Peyer's patch (tissue), 4 donors: ENCODE results near the gene GXYLT2. TPM values are rescaled to one million over a fixed set of nuclear protein-coding genes. Genes with fewer than 3 reads are reported as not detected.

Experiments
- DNase-seq, 3 donors: peaks; one replicate each; pipeline ENCODE4 v3.0.0-alpha.2; 2017 to 2019
- H3K27ac ChIP-seq, 4 donors: fragments of 200-600 bp; sonication (generic); one replicate each; pipeline ENCODE4 v1.5.1; 2016 to 2019
- H3K27me3 ChIP-seq, 2 donors: fragments of 200-600 bp; sonication (generic); one replicate each; pipeline ENCODE4 v1.5.1; 2019
- H3K36me3 ChIP-seq, 3 donors: fragments of 200-600 bp; sonication (generic); one replicate each; pipeline ENCODE4 v1.5.1; 2016 to 2019
- H3K4me1 ChIP-seq, 4 donors: fragments of 200-600 bp; sonication (generic); one replicate each; pipeline ENCODE4 v1.5.1; 2016 to 2019
- H3K4me3 ChIP-seq, 4 donors: fragments of 200-600 bp; sonication (generic); 1 replicate in 3 of 4; 2 replicates in 1 of 4; pipeline ENCODE4 v1.5.1; 2016 to 2019; ENCODE audit warnings: mild to moderate bottlenecking in 1 of 4
- H3K9me3 ChIP-seq, 4 donors: fragments of 200-600 bp; sonication (generic); one replicate each; pipeline ENCODE4 v1.5.1; 2016 to 2019; ENCODE audit warnings: mild to moderate bottlenecking in 1 of 4
- POLR2A ChIP-seq, 2 donors: fragments of 450-650 bp; IDR thresholded peaks; one replicate each; pipeline ENCODE4 v1.5.1; 2017; ENCODE audit warnings: antibody characterized with exemption in 2 of 2, mild to moderate bottlenecking in 2 of 2, moderate library complexity in 2 of 2
- total RNA-seq, 4 donors: library from RNA; depleted of rRNA; stranded (reverse); fragments of >200 nt; gene quantifications; one replicate each; pipeline ENCODE4 v1.1.0, GENCODE V29; 2016
- TF ChIP-seq, protein P1 (sequence below), 6 experiments: fragments of 450-650 bp in 4 of 6; fragments of 200-600 bp in 2 of 6; sonication (generic) in 1 of 6; IDR thresholded peaks; one replicate each; pipeline ENCODE4 v1.5.1; 2017 to 2019; ENCODE audit warnings: antibody characterized with exemption in 6 of 6, mild to moderate bottlenecking in 3 of 6, moderate library complexity in 1 of 6

GXYLT2 gene
- total RNA-seq, 4 donors from 2014 or later, result 1.1 to 38.0 (median 1.4) TPM

DNA sequence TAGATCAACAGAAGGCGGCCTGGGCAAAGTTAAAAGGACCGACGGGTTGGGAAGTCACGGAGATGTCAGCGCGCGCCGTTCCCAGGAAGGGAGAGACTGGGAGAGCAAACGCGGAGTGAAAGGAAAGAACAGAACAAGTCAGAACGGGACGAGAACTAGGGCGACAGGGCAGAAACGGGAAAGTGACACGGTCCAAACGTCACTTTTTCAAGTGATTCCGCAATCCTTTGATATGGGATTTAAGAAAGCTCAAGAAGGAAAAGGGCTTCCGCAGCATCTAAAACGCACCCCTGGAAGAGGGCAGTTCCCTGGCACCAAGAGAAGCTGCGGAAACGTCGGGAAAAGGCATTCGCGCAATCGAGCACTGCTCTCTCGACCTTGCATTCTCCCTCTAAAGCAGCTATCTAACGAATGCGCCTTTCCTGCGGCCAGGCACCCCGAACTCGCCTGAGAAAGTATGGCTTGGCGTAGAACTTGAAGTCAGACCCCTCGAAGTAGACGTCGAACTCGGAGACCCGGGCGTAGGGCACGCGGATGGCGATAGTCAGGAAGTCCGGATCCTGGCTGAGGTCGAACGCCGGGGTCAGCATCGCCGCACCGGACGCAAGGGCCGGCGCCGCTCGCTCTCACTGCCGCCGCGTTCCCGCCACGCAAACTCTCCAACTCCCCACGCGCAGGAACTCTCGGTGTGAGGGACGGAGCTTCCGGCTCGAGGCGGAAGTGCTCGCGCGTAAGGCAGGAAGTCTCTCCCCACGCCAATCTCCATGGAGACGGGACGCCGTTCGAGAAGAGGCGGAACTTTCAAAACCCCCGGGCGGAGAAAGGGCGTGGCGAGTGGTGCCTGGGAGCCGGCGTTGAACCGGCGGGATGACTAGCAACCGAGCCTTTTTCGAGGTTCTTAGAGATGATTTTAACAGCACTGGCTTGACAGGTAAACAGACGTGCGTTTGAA is 39.8 kb upstream of the GXYLT2 start, which contains the start of gene SHQ1:
Gene SHQ1, minus strand, starts transcription at position 695 of the 952 bp plus-strand sequence. Its CDS starts 105 bp downstream, at position 590.
- H3K36me3 ChIP-seq, result no peaks in the 10 kb centered on the region
- H3K27me3 ChIP-seq, result no peaks in the 10 kb centered on the region
- peak within 1 kb of the TSS; percentile 70 to 73 (median 72) for H3K4me3 ChIP-seq
- TF ChIP-seq, protein P1, sequence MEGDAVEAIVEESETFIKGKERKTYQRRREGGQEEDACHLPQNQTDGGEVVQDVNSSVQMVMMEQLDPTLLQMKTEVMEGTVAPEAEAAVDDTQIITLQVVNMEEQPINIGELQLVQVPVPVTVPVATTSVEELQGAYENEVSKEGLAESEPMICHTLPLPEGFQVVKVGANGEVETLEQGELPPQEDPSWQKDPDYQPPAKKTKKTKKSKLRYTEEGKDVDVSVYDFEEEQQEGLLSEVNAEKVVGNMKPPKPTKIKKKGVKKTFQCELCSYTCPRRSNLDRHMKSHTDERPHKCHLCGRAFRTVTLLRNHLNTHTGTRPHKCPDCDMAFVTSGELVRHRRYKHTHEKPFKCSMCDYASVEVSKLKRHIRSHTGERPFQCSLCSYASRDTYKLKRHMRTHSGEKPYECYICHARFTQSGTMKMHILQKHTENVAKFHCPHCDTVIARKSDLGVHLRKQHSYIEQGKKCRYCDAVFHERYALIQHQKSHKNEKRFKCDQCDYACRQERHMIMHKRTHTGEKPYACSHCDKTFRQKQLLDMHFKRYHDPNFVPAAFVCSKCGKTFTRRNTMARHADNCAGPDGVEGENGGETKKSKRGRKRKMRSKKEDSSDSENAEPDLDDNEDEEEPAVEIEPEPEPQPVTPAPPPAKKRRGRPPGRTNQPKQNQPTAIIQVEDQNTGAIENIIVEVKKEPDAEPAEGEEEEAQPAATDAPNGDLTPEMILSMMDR (IDR thresholded peaks at IDR 0.05), result no peak
- peak in 1 of 2 donors; percentile 37 for TF ChIP-seq POLR2A (IDR thresholded peaks at IDR 0.05)
- peak within 1 kb of the TSS; percentile 52 to 81 (median 68) for H3K27ac ChIP-seq
- DNase-seq, result peak; percentile 91 to 98 (median 95)
- H3K4me1 ChIP-seq, result peaks cover 0 to 33% (median 7%) of the 10 kb centered on the region in 4 donors
- H3K9me3 ChIP-seq, result no peaks in the 10 kb centered on the region

DNA sequence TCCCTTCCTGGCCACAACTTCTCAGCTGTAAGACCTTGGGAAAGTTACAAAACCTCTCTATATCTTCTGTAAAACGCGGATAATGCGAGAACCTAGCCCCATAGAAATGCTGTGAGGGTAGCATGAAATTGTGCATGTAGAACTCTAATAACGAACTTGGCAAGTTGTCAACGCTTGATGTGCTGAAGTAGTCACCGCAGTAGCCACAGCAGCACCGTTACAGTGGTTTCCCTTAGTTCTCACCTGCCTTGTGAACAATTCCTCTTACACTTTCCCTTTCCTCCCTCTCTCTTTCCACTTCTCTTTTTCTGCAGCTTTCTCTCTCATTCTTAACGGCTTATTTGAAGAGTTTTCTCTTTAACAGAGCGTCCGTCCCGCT is 39.2 kb upstream of the GXYLT2 start:
- H3K9me3 ChIP-seq, result no peaks in the 10 kb centered on the region
- H3K27ac ChIP-seq, result peak overlapping the region in 1 of 4 donors; percentile 81
- no peak for DNase-seq
- no peaks in the 10 kb centered on the region for H3K27me3 ChIP-seq
- H3K4me3 ChIP-seq, result peak overlapping the region; percentile 70 to 73 (median 72)
- no peaks in the 10 kb centered on the region for H3K36me3 ChIP-seq
- H3K4me1 ChIP-seq, result peaks cover 0 to 33% (median 7%) of the 10 kb centered on the region in 4 donors
- TF ChIP-seq POLR2A (IDR thresholded peaks at IDR 0.05), result no peak
- TF ChIP-seq, protein P1 (IDR thresholded peaks at IDR 0.05), result no peak

DNA sequence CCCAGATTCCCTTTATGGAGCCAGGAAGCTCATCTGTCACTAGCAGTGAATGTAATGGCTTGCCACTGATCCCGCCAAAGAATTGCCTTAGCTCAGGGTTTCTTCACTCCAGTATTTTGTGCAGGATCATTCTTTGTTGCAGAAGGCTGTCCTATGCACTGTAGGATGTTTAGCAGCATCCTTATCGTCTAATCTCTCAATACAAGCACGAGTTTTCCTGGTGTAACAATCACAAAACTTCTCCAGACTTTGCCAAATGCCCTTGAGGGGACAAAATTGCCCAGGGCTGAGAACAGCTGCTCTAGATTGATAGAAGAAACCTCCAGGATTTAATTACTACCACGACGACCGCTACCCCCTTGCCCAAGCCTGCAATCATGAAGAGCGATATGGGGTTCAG is 32.8 kb upstream of the GXYLT2 start:
- DNase-seq, result no peak
- Histone ChIP-seq H3K4me3 (no peak overlapping the region), H3K9me3 (no peaks in the 10 kb centered on the region), H3K27me3 (no peaks in the 10 kb centered on the region), H3K27ac (no peak overlapping the region), H3K36me3 (no peaks in the 10 kb centered on the region), H3K4me1 (no peaks in the 10 kb centered on the region)
- TF ChIP-seq, protein P1 (IDR thresholded peaks at IDR 0.05), result no peak
- no peak for TF ChIP-seq POLR2A (IDR thresholded peaks at IDR 0.05)

DNA sequence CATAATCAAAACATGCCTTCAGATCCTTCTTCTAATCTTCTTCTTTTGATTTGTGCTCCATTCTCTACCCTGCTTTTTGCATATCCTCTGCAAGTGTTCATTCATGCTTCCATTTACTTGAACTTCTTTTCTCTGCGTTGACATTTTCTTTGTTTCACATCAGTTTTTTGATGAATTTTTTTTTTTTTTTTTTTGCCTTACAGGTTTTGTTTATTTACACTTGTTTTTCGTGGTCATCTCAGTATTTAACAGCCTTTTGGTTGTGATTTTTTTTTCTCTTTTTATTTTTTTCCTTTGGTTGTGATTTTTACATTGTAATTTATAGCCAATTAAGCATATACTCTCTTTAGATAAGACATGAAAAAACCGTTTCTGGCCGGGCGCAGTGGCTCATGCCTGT is 27.8 kb upstream of the GXYLT2 start:
- no peak for TF ChIP-seq POLR2A (IDR thresholded peaks at IDR 0.05)
- TF ChIP-seq, protein P1 (IDR thresholded peaks at IDR 0.05), result no peak
- no peak for DNase-seq
- no peak overlapping the region for H3K4me3 ChIP-seq
- H3K36me3 ChIP-seq, result no peaks in the 10 kb centered on the region
- no peaks in the 10 kb centered on the region for H3K9me3 ChIP-seq
- no peaks in the 10 kb centered on the region for H3K4me1 ChIP-seq
- no peaks in the 10 kb centered on the region for H3K27me3 ChIP-seq
- H3K27ac ChIP-seq, result no peak overlapping the region

DNA sequence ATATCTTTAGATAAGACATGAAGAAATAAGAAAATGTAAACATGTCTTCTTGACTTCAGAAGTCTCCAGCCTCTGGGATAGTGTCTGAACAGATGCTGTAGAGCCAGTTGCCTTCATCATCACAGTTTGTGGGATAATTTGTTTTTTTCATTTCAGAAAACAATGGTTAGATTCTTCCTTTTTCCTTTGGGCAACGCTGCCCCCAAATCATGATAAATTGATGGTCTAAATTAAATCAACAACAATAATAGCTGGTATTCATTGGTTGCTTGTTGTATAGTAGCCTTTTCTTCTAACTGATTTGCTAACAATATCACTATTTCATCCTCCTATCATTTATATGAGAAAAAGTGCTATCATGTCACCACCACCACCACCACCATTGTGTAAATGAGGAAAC is 27.0 kb upstream of the GXYLT2 start:
- H3K4me1 ChIP-seq, result no peaks in the 10 kb centered on the region
- TF ChIP-seq, protein P1 (IDR thresholded peaks at IDR 0.05), result no peak
- TF ChIP-seq POLR2A (IDR thresholded peaks at IDR 0.05), result no peak
- no peak for DNase-seq
- no peaks in the 10 kb centered on the region for H3K9me3 ChIP-seq
- H3K27me3 ChIP-seq, result no peaks in the 10 kb centered on the region
- H3K4me3 ChIP-seq, result no peak overlapping the region
- H3K27ac ChIP-seq, result no peak overlapping the region
- no peaks in the 10 kb centered on the region for H3K36me3 ChIP-seq
